CMK (cell line): Measurements from ENCODE around the gene LRATD1.

Experiments
- DNase-seq: peaks from one replicate; pipeline ENCODE4 v3.0.0-alpha.2; 2010; ENCODE audit warnings: low read depth

The LRATD1 gene

DNA sequence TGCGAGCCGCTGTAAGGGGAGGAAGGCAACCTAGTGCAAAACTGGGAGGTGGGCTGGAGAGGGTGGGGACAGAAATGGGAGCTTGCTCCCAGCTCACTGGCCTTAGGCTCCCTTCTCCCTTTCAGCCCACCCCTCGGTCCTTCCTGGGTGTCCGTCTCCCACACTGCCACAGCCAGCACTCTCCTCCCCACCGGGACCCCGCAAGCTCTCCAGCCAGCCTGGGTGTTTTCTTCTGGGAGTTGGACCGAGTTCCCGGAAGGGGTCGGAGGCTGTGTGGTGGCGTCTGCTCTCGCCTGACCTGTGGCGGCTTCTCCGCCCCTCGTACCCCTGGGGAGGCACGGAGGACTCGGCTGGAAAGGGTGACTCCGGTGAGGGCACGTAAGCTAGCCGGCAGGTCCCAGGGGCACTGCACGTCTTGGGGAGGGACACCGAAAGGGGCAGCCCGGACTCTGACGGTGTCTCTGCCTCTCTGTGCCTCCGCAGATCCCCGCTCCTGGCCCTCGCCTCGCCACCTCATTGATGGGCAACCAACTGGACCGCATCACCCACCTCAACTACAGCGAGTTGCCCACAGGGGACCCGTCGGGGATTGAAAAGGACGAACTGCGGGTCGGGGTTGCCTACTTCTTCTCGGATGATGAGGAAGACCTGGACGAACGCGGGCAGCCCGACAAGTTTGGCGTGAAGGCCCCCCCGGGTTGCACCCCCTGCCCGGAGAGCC, 1.1 kb downstream of the LRATD1 start:
- DNase-seq, result no peak

GRCh38 chr2:14634182-14634488, 1.6 kb downstream of the LRATD1 start:
- DNase-seq, result no peak

DNA sequence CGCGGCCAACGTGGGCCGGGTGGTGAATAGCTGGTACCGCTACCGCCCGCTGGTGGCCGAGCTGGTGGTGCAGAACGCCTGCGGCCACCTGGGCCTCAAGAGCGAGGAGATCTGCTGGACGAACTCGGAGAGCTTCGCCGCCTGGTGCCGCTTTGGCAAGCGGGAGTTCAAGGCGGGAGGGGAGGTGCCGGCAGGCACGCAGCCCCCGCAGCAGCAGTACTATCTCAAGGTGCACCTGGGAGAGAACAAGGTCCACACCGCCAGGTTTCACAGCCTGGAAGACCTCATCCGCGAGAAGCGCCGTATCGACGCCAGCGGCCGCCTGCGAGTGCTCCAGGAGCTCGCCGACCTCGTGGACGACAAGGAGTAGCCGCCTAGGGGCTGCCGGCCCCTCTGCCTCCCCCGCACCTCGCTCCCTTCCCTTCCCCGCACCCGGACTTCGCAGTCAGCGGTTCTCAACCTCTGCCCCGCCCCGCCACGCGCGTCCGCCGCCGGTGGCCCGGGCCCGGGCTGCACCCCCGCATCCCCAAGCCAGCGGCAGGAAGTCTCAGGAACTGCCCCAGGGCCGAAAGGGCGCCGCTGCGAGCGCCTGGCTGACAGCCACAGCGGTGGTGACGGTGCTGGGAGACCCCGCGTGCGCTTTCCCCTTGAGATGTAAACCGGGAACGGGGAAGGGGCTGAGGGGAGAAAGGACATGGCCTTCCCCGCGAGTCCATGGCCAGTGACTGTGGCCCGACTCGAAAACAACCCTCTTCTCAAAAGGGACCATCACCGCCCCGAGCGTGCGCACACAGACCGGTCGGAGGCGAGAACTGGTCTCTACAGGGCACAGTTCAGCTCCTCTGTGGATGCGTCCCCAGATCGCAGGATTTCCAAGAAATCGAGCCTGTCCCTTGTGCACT, 2.2 kb downstream of the LRATD1 start:
- peak; percentile 68 for DNase-seq

- peak; percentile 21 for DNase-seq
Measured at GRCh38 chr2:14635391-14635871, 2.9 kb downstream of the LRATD1 start.

DNA sequence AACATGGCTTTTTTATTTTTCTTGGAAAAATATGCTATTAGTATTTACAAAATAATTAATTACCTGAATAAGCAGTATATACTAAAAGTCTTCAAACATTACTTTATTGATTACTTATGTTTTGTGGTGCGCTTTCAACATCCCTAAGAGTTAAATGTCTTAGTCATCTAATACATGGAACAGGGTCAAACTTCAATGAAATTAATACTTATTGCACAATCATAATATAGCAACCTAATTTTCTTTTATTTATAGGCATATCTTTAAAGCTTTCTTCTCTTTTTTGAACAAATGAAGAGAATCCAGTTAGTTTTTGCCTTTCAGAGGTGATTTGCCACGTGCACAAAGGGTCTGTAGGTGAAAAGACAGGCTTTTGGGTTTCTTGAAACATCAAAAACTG, 6.0 kb downstream of the LRATD1 start:
- DNase-seq, result no peak

GRCh38 chr2:14641116-14641515, 8.6 kb downstream of the LRATD1 start:
- DNase-seq, result no peak

DNA sequence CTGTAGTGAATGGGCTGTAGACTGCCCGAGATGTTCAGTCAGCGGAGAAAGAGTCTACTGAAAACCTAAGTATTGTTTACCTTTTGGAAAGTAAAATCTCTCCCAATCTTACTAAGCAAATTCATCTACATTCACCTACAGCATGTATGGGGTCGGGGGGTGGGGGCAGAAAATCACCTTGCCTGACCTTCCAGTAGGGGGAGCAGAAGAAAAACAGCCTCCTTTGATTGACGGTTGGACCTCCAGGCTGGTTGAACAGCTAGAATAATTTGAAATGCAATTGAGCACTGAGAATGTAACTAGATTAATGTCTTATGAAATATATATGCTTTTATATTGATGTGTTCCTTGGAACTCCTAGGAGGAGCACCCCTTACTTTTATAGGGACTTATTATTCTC, 10.0 kb downstream of the LRATD1 start:
- no peak for DNase-seq

- no peak for DNase-seq
Measured at GRCh38 chr2:14647714-14648113, 15.2 kb downstream of the LRATD1 start.

DNA sequence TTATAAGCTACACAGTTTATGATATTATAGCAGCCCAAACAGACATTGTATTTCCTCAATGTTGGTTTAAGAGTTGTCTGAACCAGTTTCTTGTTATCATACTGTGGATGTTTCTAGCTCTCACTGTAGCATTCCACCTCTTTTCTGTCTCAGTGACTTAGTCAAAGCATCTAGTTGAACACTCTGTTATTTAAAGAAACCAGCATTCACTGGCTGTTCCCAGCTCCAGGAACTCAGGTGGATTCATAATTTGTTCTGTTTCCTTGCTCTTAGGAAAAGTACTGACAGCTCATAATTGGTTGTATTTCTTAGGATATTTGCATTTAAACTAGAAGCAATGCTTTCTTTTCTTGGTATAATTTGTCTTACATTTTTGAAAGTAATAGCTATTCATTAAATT, 17.5 kb downstream of the LRATD1 start:
- no peak for DNase-seq

GRCh38 chr2:14654835-14655282, 22.3 kb downstream of the LRATD1 start:
- DNase-seq, result no peak

GRCh38 chr2:14656146-14656545, 23.6 kb downstream of the LRATD1 start:
- DNase-seq, result no peak

GRCh38 chr2:14661163-14661562, 28.6 kb downstream of the LRATD1 start:
- DNase-seq, result no peak

DNA sequence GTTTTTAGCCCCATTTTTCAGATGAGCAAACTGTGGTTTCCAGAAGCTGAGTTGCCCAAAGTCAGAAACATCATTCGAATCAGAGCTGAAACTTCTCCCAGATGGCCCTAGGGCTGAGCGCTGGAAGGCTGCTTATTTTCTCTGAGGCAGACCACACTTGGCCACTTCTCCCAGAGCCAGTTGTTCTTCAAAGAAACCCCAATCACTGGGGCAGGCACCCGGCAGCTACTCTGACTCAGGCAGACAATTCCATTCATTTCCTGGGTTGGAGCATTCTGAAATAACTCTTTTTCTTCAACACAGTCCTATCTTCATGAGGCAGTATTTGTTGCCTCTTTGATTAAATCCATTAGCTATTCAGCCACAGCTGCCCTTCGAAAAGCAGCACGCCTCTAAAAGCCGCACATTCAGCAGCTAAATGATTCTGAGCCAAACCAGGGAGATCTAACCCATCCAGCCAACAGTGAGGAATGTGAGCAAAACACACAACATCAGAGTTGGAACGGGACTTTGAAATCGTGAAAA, 40.9 kb downstream of the LRATD1 start:
- no peak for DNase-seq

DNA sequence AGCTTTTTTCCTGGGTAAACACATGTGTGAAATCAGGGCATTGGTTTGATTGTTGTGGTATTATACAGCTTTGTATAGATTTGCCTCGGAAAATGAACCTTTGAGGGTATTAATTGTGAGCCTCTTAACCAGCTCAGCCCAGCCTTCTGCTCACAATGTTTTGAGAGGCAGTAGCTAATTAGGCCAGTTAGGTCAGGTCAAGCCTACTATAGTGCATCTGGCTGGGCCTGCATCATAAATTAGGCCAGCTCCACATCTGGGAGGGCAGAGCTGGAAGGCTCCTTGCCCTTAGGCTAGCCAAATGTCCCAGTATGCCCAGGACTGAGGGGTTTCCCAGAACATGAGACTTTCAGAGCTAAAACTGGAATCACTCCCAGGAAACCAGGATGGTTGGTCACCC, 43.0 kb downstream of the LRATD1 start:
- no peak for DNase-seq

GRCh38 chr2:14676371-14676770, 43.9 kb downstream of the LRATD1 start:
- no peak for DNase-seq

DNA sequence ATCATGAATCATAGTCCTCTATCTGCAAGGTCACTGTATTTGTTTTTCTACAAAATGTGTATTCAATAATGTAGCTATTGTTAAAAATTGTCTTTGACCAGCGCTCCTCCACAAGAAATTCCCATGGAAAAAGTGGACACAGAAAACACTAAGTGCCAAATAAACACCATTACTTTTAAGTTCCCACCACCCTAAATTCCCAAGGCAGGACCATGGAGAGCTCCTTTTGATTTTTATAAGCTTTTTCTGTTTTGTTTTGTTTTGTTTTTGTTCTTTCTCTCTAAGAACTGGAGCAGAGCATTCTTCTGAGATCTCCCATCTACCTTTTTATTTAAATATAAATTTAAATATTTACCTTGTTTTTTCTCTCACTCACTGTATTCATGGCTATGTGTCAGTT, 44.5 kb downstream of the LRATD1 start:
- no peak for DNase-seq

DNA sequence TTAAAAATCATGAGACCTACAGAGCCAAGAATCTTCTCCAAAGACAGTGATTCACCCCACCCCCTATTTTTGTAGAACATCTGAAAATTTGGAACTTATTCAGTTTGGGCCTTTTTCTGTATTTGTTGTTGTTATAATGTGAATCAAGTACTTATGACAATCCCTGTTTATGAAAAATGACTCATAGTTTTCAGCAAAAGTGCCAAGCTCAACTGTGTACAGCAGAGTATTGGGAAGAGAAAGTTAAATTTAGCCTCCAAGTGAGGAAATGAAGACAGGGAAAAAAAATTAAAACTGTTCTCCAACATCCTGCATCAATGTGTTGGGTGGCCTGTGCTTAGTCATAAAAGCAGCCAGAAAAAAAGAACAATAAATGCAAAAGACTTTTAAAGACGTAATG, 46.2 kb downstream of the LRATD1 start:
- DNase-seq, result no peak

GRCh38 chr2:14681608-14682007, 49.1 kb downstream of the LRATD1 start:
- no peak for DNase-seq
